OCI-LY1 (cell line): ENCODE data around the gene ALDH1A1.
A peak's percentile ranks its signal among the peaks of the same experiment; 100 is the strongest.

ENCODE experiments used
- H2AFZ ChIP-seq: fragments of 200-600 bp; sonication (generic), shearing (Covaris generic); 2 replicates; pipeline ENCODE4 v1.6.0; 2014; ENCODE audit warnings: antibody characterized with exemption, mild to moderate bottlenecking, low read length
- H3F3A ChIP-seq: fragments of 200-600 bp; sonication (generic), shearing (Covaris generic); 2 replicates; pipeline ENCODE4 v1.6.0; 2014; ENCODE audit warnings: mild to moderate bottlenecking, antibody characterized with exemption, low read length, moderate library complexity; ENCODE audit not compliant: insufficient read depth
- H3K27ac ChIP-seq: fragments of 200-600 bp; sonication (generic); 2 replicates; pipeline ENCODE4 v1.5.1; 2014; ENCODE audit warnings: low read length, mixed run types, mild to moderate bottlenecking, low read depth; ENCODE audit not compliant: poor library complexity, severe bottlenecking
- H3K27me3 ChIP-seq: fragments of 200-600 bp; sonication (generic); 2 replicates; pipeline ENCODE4 v1.6.0; 2014; ENCODE audit warnings: antibody characterized with exemption, mild to moderate bottlenecking, low read length, moderate library complexity; ENCODE audit not compliant: insufficient read depth
- H3K36me3 ChIP-seq: fragments of 200-600 bp; sonication (generic); 2 replicates; pipeline ENCODE4 v1.6.1; 2014; ENCODE audit warnings: mild to moderate bottlenecking, antibody characterized with exemption, low read length, moderate library complexity, mixed read lengths; ENCODE audit not compliant: insufficient read depth
- H3K4me1 ChIP-seq: fragments of 200-600 bp; sonication (generic); 2 replicates; pipeline ENCODE4 v1.5.1; 2014; ENCODE audit warnings: mild to moderate bottlenecking, low read length, moderate library complexity; ENCODE audit not compliant: insufficient read depth, severe bottlenecking
- H3K4me2 ChIP-seq: fragments of 200-600 bp; sonication (generic), shearing (Covaris generic); 2 replicates; pipeline ENCODE4 v1.6.1; 2014; ENCODE audit warnings: low read length
- H3K4me3 ChIP-seq: fragments of 200-600 bp; sonication (generic); 2 replicates; pipeline ENCODE4 v1.5.1; 2014; ENCODE audit warnings: low read length, low read depth, mild to moderate bottlenecking, mixed read lengths; ENCODE audit not compliant: poor library complexity, severe bottlenecking
- H3K79me2 ChIP-seq: fragments of 200-600 bp; shearing (Covaris generic); 2 replicates; pipeline ENCODE4 v1.6.1; 2016; ENCODE audit warnings: mixed run types, low read length, mixed read lengths; ENCODE audit not compliant: insufficient read depth
- H3K9ac ChIP-seq: fragments of 200-600 bp; sonication (generic), shearing (Covaris generic); 2 replicates; pipeline ENCODE4 v1.6.1; 2014; ENCODE audit warnings: mild to moderate bottlenecking, low read length, mixed read lengths
- H3K9me2 ChIP-seq: fragments of 200-600 bp; sonication (generic), shearing (Covaris generic); 2 replicates; pipeline ENCODE4 v1.6.1; 2014; ENCODE audit warnings: low read depth, mild to moderate bottlenecking, low read length, mixed read lengths
- H3K9me3 ChIP-seq: fragments of 200-600 bp; shearing (Covaris generic); 2 replicates; pipeline ENCODE4 v1.6.1; 2014; ENCODE audit warnings: low read length, mixed read lengths
- H4K20me1 ChIP-seq: fragments of 200-600 bp; sonication (generic), shearing (Covaris generic); 2 replicates; pipeline ENCODE4 v1.6.0; 2016; ENCODE audit warnings: mild to moderate bottlenecking, low read length; ENCODE audit not compliant: insufficient read depth
- CTCF ChIP-seq: fragments of 200-600 bp; sonication (generic), shearing (Covaris generic); IDR thresholded peaks from 2 replicates; pipeline ENCODE4 v1.5.1; 2017; ENCODE audit warnings: mild to moderate bottlenecking, antibody characterized with exemption, low read length, moderate library complexity, mixed read lengths
- EZH2 ChIP-seq: fragments of 200-600 bp; sonication (generic), shearing (Covaris generic); IDR thresholded peaks from 2 replicates; pipeline ENCODE4 v1.8.0; 2017; ENCODE audit warnings: borderline replicate concordance, mixed run types, mild to moderate bottlenecking, antibody characterized with exemption, low read length, moderate library complexity, mixed read lengths

Gene ALDH1A1

GRCh38 chr9:72858089-72858912, 94.6 kb downstream of the ALDH1A1 start:
- H3K27ac ChIP-seq = no peak overlapping the region
- no peaks in the 10 kb centered on the region for H4K20me1 ChIP-seq
- H3K9me3 ChIP-seq = no peaks in the 10 kb centered on the region
- no peak overlapping the region for H3K9ac ChIP-seq
- H3K36me3 ChIP-seq = no peaks in the 10 kb centered on the region
- H3K4me1 ChIP-seq = no peaks in the 10 kb centered on the region
- H3F3A ChIP-seq = no peaks in the 10 kb centered on the region
- H3K79me2 ChIP-seq = no peaks in the 10 kb centered on the region
- H2AFZ ChIP-seq = no peak overlapping the region
- H3K27me3 ChIP-seq = no peaks in the 10 kb centered on the region
- no peak overlapping the region for H3K4me3 ChIP-seq
- no peaks in the 10 kb centered on the region for H3K9me2 ChIP-seq
- no peak overlapping the region for H3K4me2 ChIP-seq
- TF ChIP-seq CTCF (no peak), EZH2 (no peak)

GRCh38 chr9:72857624-72857996, 95.2 kb downstream of the ALDH1A1 start:
- Histone ChIP-seq H3K27ac (no peak overlapping the region), H3K9me3 (no peaks in the 10 kb centered on the region), H3K36me3 (no peaks in the 10 kb centered on the region), H3K4me1 (no peaks in the 10 kb centered on the region), H2AFZ (no peak overlapping the region), H3K79me2 (no peaks in the 10 kb centered on the region), H4K20me1 (no peaks in the 10 kb centered on the region), H3K9ac (no peak overlapping the region), H3F3A (no peaks in the 10 kb centered on the region), H3K4me2 (no peak overlapping the region), H3K4me3 (no peak overlapping the region), H3K27me3 (no peaks in the 10 kb centered on the region), H3K9me2 (no peaks in the 10 kb centered on the region)
- TF ChIP-seq EZH2 = no peak
- no peak for TF ChIP-seq CTCF

- Histone ChIP-seq H3F3A (no peaks in the 10 kb centered on the region), H3K9ac (no peak overlapping the region), H3K4me2 (no peak overlapping the region), H2AFZ (no peak overlapping the region), H3K79me2 (no peaks in the 10 kb centered on the region), H3K9me2 (no peaks in the 10 kb centered on the region), H3K4me3 (no peak overlapping the region), H3K27me3 (no peaks in the 10 kb centered on the region), H3K4me1 (no peaks in the 10 kb centered on the region), H3K36me3 (no peaks in the 10 kb centered on the region), H4K20me1 (no peaks in the 10 kb centered on the region), H3K27ac (no peak overlapping the region), H3K9me3 (no peaks in the 10 kb centered on the region)
- peak; percentile 65 for TF ChIP-seq CTCF
- no peak for TF ChIP-seq EZH2
Measured at GRCh38 chr9:72856972-72857623, 95.8 kb downstream of the ALDH1A1 start.
